Skin epidermis (tissue), 12 donors: ENCODE results near the gene EVA1B.
A peak's percentile ranks its signal among the peaks of the same experiment; 100 is the strongest.

Source experiments
- H3K27ac ChIP-seq, 21 experiments: fragments of 200-600 bp; sonication (generic) in 11 of 21; one replicate each; pipeline ENCODE4 v1.5.0; 2020; ENCODE audit warnings: mild to moderate bottlenecking in 3 of 21, inconsistent platforms in 2 of 21, moderate library complexity in 2 of 21
- H3K4me3 ChIP-seq, 7 experiments: fragments of 200-600 bp; sonication (generic) in 2 of 7; one replicate each; pipeline ENCODE4 v1.5.0; 2020; ENCODE audit warnings: inconsistent platforms in 2 of 7, mild to moderate bottlenecking in 2 of 7, moderate library complexity in 1 of 7

The EVA1B gene

DNA sequence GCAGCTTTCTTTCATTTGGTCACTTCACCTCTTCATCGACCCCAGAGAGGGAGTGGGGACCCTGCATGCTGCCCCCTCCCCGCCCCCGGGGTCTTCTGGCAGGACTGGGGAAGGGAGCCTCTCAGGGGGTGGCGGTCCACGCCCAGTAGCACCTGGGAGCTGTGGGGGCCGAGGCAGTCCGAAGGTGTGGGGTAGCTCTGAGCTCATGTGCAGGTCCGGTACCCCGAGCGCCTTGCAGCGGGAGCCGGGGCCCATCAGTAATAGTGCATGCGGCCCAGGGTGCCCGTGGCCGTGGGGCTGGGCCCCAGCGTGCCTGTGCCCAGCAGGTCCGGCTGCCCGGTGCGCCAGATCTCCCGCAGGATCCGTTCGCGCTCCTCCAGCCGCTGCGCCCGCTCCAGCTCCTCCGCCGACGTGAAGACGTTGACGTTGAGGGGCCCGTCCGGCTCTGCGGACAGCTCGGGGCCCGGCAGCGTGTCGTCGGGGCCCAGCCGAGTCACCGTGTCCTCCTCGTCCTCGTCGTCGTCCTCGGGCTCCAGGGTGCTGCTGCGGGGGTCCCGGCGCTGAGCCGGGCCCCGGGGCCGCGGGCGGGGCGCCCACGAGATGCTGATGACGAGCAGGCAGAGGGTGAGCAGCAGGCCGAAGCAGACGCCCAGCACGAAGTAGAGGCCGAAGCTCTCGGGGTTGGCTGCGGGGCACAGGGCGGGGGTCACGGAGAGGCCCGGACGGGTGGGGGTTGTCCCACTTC is 1.2 kb downstream of the EVA1B start:
- peak overlapping the region in 19 of 21 experiments; percentile 26 to 93 (median 86) for H3K27ac ChIP-seq
- peak overlapping the region; percentile 60 to 78 (median 64) for H3K4me3 ChIP-seq

DNA sequence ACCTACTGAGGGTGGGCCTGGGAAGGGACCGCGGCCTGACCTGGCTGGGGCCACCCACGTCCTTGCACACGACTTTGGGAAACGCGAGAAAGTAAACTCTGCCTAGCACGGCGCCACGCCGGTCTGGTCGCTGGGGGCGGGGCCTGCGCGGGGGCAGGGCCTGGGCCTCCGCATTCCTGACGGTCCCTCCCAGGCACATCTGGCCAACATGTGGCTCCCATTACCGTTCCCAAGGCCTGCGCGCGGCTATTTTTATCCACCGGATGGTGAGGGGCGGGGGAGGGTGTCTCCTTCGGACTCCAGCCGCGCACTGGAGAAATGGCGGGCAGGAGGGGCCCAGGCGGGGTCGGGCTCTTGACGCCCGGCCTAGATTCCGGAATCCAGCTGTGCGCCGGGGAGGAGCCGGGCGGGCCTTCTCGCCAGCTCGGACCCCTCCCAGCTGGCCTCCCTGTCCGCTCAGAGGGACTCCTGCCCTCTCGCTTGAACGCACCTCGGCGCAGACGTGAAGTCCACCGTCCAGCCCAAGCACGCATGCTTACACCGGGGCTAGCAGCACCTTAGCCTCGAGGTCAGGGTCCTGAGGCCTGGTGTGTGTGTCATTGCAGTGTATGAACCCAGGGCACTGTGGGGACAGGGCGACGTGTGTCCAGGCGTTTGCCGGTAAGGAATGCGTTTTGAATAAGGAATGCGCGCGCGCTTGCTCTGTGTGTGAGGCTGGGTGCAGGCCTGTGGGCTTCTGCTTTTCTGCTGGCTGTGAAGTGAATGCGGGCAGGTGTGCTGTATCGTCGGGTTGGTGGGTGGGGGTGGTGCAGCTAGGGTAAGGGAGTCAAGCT is 2.1 kb downstream of the EVA1B start:
- Histone ChIP-seq H3K27ac (peak overlapping the region in 19 of 21 experiments; percentile 38 to 90 (median 85)), H3K4me3 (peak overlapping the region; percentile 60 to 78 (median 64))

DNA sequence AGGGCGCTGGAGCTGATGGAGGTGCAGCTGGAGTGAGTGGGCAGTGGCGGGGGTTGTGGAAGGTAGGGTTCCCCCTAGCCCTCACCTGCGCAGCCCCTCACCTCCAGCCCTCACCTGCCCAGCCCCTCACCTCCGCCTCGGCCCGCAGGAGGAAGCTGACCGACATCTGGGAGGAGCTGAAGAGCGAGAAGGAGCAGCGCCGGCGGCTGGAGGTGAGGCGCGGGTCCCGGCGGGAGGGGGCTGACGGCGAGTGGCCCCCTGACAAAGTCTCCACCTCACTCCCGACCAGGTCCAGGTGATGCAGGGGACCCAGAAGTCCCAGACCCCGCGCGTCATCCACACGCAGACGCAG is 2.7 kb downstream of the EVA1B start:
- H3K4me3 ChIP-seq: peak overlapping the region; percentile 27 to 78 (median 64)
- H3K27ac ChIP-seq: peak overlapping the region in 17 of 21 experiments; percentile 4 to 89 (median 68)

DNA sequence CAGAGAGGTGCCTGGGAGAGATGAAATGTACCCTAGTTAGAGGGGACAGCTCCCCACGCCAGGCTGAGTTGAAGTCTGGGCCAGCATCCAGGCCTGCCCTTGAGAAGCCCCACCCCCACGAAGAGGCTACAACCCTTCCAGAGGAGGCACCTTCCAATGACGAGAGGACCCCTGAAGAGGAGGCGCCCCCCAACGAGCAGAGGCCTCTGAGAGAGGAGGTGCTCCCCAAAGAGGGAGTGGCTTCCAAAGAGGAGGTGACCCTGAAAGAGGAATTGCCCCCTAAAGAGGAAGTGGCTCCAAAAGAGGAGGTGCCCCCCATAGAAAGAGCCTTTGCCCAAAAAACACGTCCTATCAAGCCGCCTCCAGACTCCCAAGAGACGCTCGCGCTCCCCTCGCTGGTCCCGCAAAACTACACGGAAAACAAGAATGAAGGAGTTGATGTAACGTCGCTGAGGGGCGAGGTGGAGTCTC is 3.1 kb downstream of the EVA1B start:
- Histone ChIP-seq H3K27ac (peak overlapping the region in 17 of 21 experiments; percentile 4 to 89 (median 68)), H3K4me3 (peak overlapping the region; percentile 27 to 78 (median 64))

DNA sequence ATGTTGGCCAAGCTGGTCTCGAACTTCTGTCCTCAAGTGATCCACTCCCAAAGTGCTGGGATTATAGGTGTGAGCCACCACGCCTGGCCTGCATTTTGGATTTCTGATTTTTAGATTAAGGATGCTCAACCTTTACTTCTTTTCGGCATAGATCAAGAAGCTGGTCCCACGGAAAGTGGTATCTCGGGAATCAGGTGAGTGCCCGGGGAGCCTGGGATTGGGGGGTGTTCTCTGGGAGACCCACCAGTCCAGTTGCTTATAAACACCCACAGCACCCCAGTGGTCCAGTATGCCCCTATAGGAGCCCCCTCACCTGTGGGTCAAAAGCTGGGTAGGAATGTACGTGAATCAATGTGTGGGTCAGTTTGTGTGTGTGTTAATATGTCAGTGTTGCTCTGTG is 14.0 kb downstream of the EVA1B start:
- no peak overlapping the region for H3K4me3 ChIP-seq
- H3K27ac ChIP-seq: no peak overlapping the region

DNA sequence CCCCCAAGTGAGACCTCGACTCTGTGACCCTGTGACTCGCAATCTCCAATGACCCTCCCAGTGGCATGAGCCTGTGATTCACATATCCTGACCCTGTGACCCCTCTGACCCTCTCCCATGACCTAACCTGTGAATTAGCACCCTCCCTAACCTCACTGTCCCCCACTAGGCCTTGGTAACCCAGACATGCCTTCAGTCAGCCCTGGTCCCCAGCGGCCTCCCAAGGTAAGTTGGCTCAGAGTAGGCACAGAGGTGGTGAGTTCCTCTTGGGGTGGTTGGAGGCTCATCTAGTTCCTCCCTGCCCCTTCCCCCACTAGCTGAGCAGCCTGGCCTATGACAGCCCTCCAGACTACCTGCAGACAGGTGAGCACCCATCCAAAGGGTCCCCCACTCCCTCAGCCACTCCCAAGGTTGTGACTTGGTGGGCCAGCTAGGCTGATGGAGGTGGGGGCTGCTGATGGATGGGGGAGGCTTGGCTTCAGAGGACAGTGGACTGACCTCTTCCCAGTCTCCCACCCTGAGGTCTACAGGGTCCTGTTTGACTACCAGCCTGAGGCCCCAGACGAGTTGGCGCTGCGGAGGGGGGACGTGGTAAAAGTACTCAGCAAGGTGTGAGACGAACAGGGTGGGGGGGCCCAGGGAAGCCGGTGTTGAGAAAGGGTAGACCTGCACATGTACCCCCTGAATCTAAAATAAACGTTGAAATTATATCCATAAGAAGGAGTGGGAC is 15.7 kb downstream of the EVA1B start:
- Histone ChIP-seq H3K27ac (peak overlapping the region in 8 of 21 experiments; percentile 84 to 96 (median 90)), H3K4me3 (peak overlapping the region; percentile 60 to 73 (median 71))

DNA sequence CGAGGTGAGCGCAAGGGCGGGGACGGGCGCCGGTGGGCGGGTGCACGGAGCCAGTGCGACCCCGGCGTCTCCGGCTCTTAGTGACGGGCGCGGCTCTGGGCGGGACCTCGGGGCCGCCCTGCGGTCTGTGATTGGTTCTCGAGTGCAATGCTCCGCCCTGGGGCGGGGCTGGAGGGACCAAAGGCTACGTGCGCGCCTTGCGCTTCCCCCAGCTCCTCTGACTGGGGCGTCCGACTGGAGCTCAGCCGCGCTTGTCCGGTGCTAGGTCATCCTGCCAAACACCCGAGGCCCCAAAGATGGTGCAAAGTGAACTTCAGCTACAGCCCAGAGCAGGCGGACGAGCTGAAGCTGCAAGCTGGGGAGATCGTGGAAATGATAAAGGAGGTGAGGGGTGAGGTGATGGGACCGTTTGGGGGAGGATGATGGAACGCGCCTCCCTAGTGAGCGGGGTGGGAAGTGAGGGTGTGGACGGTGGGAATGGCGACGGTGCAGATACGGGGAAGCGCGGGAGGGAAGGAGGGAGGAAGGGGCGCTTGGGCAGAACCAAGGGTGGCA is 16.5 kb downstream of the EVA1B start:
- Histone ChIP-seq H3K4me3 (peak overlapping the region; percentile 60 to 73 (median 71)), H3K27ac (peak overlapping the region in 20 of 21 experiments; percentile 71 to 96 (median 90))

DNA sequence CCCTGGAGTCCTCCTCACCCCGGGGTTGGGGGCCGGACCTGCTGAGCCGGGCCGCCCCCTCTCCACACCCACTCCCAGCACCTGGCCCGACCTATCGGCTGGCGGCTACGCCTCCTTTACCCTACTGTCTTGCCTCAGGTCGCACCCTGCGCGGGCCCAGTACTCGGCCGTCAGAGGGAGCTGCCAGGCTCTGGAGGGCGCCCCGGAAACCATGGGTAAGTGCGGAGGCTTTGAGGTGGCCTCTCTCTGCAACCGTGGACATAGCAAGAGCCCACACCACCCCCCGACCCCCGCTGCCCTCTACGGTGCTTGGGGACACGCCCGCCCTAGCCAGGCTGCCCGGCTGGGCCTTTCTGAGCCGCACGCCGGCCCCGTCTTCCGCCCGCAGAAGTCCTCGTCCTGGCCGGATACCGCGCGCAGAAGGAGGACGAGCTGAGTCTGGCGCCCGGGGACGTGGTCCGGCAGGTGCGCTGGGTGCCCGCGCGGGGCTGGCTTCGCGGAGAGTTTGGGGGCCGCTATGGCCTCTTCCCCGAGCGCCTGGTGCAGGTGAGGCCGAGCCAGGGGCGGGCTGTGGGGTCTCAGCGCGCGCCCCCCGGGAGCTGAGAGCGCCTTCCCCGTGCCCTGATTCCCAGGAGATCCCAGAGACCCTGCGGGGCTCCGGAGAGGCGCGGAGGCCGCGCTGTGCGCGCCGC is 17.1 kb downstream of the EVA1B start, which contains the start of gene SH3D21:
Gene SH3D21, plus strand, starts transcription at position 159 of the 692 bp plus-strand sequence. Its CDS starts 53 bp downstream, at position 212.
- Histone ChIP-seq H3K4me3 (peak within 1 kb of the TSS; percentile 60 to 73 (median 71)), H3K27ac (peak within 1 kb of the TSS; percentile 71 to 96 (median 89))

DNA sequence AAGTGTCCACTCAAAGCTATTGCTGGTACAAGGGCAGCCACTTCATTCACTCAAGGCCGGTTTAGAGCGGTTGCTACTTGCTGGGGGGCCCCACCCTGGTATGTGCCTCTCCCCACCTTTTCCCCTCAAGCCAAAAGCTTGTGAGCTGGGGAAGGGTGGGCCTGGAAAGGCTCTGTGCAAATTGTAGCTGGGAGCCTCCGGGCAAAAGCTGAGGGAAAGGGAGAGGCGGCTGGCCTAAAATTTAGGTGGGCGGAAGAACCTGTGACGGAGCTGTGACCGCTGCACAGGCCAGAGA is 17.6 kb downstream of the EVA1B start:
- peak overlapping the region in 20 of 21 experiments; percentile 71 to 96 (median 90) for H3K27ac ChIP-seq
- peak overlapping the region in 6 of 7 experiments; percentile 60 to 73 (median 70) for H3K4me3 ChIP-seq

DNA sequence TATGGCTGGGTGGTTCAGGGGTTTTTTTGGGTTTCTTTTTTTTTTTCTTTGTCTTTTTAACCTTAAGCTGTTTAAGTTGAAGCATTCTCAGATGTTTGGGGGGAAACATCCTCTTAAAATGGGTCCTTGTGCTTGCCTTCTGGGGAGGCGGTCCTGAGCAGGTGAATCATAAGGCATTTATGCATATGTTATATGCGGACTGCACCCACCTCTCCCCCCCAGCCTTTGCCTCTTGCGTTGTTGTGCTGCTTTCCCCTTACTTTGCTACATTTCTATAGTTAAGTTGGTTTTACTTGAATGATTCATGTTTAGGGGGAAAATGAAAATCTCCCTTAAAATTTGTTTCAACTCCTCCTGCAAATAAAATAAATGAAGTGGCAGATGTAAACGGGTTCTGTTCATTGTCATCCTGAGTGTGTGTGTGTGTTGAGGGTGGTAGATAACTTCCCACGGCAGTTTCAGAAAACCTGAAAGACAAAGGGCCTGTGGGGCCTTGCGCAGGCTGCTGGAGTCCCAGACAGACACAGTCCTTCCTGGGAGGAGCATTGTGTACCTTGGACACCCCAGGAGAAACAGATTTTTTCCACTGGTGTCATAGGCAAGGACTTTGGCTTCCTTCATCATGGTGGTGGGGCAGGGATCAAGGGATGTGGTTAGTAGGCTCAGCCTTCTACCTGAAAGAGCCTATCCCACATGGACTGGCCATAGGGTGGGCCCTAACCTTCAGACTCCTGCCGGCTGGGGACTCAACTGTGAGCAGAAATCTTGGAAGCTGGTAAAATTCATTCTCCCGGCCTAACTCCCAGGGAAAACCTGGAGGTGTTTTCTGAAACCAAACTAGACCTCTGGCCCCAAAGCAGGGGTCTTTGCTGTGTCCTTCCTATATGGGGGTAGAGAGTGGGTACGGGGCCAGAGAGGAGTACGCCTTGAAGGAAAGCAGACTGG is 18.2 kb downstream of the EVA1B start:
- Histone ChIP-seq H3K4me3 (peak overlapping the region in 2 of 7 experiments; percentile 71), H3K27ac (peak overlapping the region in 19 of 21 experiments; percentile 71 to 96 (median 90))

DNA sequence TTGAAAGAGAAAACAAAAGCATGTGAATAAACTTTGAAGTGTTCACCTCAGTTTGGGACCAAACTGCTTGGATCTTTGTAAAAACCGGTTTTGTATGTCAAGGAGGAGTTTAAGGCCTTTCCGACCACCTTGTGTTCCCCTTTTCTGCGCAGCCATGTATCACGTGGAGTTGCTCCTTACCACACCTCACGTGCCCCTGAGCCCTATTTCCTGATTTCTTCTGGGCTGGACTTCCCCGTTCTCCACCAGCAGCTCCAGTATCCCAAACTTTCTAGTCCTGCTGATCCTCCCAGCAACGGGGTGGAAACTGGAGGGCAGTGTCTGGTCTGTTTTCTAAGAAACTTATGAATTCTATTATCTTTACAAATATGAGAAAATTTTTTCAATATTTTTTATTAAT is 18.9 kb downstream of the EVA1B start:
- Histone ChIP-seq H3K4me3 (no peak overlapping the region), H3K27ac (peak overlapping the region in 6 of 21 experiments; percentile 26 to 91 (median 70))

DNA sequence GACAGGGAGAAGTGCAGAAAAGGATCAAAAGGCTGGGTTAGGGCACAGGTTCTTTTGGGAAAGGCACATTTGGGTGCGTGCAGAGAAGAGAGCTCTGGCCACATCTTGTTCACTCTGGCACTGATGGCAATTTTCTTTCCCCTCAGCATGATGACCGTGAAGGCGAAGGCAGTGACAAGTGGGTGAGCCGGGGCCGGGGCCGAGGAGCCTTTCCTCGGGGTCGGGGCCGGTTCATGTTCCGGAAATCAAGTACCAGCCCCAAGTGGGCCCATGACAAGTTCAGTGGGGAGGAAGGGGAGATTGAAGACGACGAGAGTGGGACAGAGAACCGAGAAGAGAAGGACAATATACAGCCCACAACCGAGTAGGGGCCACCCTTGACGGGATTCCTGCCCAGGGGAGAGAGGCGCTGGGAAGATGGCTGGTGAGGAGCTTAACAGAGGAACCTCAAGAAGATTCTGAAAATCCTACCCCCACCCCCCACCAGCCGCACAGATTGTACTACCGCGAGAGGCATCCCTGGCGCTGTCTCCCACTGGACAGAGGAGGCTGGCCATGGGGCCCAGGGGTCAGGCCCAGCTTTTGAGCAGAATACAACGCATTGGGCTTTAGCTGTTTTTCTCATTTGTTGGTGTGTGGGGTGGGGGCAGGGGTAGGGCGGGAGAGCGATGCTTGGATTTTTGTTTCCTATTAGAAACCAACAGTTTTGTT is 19.6 kb downstream of the EVA1B start:
- H3K27ac ChIP-seq: peak overlapping the region in 4 of 21 experiments; percentile 11 to 47 (median 38)
- no peak overlapping the region for H3K4me3 ChIP-seq

DNA sequence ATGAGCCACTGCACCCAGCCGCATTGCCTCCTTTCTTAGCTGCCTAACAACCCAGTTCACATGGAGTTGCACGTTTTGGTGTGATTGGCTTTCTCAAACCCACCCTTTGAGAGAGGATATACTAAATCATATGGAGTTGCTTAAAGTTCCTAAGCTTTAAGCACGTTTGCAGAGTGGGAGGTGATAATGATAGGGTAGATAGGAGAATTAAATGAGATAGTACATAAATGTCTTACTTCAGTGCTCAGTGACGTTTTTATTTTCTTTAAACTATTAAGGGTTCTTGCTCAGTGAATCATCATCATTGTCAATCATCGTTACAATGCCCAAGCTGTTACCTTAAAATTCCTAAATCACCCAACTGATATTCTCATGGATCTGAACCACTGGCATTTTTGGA is 20.2 kb downstream of the EVA1B start:
- H3K27ac ChIP-seq: no peak overlapping the region
- H3K4me3 ChIP-seq: no peak overlapping the region

DNA sequence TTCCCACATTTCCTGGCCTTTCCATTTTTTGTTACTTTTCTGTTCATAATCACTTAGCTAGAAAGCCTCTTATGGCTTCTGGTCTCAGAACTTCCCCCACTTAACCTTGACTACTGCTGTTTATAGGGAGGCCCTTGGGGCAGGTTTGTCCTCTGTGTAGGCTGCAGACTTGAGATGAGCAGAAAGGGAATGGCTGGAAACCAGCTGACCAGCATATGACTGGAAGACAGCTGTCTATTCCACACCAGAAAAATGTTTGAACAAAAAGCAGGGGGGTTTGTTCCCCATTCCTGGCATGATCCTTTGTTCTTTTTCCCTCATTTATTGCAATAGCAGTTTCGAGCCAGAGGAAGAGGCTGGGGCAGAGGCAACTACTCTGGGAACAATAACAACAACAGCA is 22.2 kb downstream of the EVA1B start:
- peak overlapping the region in 18 of 21 experiments; percentile 23 to 85 (median 74) for H3K27ac ChIP-seq

DNA sequence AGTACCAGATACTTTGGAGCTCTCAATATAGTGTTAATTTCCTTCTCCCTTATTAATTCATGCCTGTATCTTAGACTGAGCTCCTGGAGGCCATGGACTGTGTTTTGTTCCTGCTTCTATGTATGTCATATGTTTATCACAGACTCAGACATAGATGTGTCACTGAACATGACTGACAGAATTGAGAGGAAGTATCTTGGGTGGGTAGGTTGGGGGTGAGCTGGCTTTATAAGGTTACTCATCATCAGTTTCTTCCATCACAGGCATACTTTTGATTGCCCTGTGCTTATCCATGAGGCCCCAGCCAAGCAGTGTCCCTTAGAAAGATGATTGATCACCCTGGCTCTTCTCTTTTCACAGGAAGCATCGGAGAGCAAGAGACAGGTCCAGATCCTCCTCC is 22.9 kb downstream of the EVA1B start:
- no peak overlapping the region for H3K4me3 ChIP-seq
- H3K27ac ChIP-seq: peak overlapping the region in 19 of 21 experiments; percentile 3 to 85 (median 74)

More for the DNA sequence above, 22.2 kb downstream of the EVA1B start:
- H3K4me3 ChIP-seq: no peak overlapping the region

DNA sequence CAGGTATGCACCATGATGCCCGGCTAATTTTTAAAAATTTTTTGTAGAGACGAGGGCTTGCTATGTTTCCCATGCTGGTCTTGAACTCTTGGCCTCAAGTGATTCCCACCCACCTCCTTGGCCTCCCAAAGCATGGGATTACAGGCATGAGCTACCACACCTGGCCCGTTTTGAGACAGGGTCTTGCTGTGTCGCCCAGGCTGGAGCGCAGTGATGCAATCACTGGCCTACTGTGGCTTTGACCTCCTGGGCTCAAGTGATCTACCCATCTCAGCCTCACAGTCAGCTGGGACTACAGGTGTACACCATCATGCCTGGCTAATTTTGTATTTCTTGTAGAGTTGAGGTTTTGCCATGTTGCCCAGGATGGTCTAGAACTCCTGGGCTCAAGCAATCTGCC is 24.8 kb downstream of the EVA1B start:
- Histone ChIP-seq H3K4me3 (no peak overlapping the region), H3K27ac (peak overlapping the region in 9 of 21 experiments; percentile 16 to 76 (median 57))

DNA sequence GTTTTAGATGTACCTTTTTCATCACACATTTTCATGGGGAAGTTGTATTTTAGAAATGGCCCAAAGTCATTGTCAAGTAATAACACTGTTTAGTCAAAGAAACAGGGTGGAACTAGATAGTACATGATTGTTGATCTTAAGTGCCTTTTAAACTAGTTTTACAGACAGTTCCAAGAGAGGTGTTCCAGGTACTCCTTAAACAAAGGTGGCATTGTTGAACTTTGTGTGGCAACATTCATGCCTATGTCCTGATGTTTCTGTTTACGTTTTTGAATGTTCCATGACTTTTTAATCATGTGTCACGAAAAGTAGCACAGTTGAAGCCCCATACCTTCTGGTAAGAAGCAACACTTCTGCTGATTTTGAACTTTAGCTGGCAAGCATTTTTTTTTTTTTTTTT is 26.4 kb downstream of the EVA1B start:
- peak overlapping the region in 10 of 21 experiments; percentile 1 to 70 (median 64) for H3K27ac ChIP-seq
- no peak overlapping the region for H3K4me3 ChIP-seq
